NCI-H2107 (cell line): ENCODE data around the gene FGF14.

Experiments used
- DNase-seq: peaks from one replicate; lab custom pipeline; 2025; lab: John Stamatoyannopoulos, UW

Gene FGF14

GRCh38 chr13:102310691-102311418 lies 91.0 kb downstream of the FGF14 start:
- no peak for DNase-seq

GRCh38 chr13:102309110-102309509 lies 92.7 kb downstream of the FGF14 start:
- peak; percentile 3 for DNase-seq

DNA sequence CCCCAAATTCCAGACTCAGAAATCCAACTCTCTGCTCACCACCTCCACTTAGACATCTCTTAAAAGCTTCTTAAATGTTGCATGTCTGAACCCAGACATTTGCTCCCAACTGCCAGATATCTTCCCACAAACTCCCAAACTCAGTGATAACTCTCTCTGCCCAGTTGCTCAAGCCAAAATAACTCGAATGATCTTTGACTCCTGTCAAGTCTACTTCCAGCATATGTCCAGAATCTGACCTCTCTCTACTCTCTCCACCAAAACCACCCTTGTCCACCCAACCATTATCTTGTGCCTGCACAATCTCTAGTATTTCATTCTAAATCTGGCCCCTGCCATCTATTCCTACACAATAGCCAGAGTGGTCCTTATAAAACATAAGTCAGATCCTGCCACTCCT lies 99.3 kb downstream of the FGF14 start:
- DNase-seq, result no peak

DNA sequence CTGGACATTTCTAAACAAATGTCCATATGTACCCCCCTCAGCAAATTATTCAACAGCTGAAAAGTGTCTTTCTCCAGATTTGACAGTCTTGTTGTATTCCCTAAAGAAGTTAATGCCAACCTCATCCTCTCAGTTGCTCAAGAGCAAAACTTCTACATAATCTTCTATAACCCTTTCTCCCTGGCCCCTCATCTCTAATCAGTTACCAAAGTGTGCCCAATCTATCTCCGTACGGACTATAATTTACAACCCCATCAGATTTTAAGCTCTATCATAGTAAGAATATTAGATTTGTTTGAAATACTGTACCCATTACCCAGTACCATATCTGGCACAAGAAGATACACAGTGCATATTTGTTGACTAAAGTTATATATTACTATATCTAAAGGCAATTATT lies 101.5 kb downstream of the FGF14 start:
- no peak for DNase-seq

GRCh38 chr13:102299366-102299765 lies 102.5 kb downstream of the FGF14 start:
- DNase-seq, result no peak

GRCh38 chr13:102298051-102298450 lies 103.8 kb downstream of the FGF14 start:
- no peak for DNase-seq

DNA sequence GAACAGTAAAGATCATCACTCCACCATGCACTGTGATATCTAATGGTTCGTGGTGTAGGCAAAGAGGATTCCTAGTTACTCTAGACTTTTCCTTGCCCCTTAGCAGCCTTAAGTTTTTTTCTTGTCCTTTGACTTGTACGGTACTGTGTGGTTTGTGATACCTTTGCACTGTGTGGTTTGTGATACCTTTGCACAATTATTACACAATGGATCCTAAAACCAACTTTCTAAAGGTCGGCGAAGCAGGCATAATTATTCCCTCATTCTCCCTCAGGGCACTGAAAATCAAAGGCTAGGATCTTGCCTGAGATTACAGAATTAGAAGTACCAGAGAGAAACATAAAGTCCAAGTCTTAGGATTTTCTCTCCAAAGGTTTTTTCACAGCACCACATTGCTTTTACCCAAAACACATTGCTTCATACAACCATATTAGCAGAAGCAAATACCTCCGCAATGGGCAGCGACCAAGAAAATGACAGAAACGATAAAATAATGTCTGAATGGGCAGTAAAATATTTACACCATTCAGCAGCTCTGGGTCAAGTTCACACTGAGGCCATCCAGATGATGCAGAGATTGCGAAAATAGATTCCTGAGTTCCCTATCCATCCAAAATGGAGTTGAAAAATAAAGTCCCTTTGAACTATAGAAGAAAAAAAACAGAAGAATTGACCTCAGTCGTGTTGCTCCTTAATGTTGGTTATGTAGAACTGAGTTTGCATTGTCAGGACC lies 106.4 kb downstream of the FGF14 start:
- DNase-seq, result no peak

DNA sequence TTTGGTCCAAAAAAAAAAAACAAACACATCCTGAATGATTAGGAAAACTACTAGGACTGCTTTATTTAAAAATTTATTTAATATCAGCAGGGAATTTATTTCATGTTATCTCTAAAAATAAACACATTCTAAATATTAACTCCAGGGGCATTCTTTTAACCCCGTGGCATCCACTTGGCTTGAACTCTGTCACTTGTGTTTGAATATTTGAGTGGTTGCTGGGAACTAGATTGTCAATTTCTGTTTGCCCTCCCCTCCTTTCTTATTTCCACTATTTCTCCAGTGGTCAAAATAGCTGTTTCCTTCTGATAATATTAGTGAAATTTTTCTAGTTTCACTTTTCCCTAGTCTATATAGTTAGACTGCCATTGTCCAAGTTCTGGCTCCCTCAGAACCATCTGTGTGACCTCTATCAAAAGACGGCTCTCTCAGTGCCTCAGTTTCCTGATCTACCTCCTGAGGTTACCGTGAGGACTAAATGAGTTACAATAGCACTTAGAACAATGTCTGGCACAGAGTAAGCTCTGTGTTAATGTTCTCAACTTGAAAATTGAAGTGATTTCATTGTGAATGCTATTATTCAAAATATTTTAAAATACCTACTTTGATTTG lies 107.3 kb downstream of the FGF14 start:
- no peak for DNase-seq

GRCh38 chr13:102293723-102294122 lies 108.1 kb downstream of the FGF14 start:
- DNase-seq, result no peak

DNA sequence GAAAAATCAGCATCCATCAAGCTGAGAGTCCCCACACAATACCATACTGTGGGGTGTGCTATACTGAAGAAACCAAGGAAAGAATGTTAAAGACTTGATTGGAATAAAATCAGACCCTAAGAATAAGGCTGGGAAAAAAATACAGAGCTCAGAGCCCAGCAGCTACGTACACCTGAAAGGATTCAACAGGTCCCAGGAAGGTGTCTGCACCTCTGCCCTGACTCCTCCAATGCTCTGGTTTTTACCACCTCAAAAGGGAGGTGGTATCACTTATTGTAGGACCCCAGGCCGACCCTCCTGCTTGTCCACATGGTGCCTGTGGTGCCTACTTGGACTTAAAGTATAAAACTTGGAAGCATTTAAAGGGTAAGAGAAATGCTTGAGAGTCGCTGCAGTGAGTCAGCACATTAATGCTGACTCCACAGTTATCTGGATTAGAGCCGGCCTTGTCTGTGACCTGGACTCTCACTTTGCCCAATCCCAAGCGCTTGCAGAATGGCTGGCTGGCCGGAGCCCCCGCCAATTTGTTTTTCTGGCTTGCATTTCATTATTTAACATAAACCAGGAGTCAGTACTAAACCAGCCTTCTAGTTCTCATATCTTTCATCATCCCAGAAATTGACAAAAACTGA lies 110.1 kb downstream of the FGF14 start:
- no peak for DNase-seq

DNA sequence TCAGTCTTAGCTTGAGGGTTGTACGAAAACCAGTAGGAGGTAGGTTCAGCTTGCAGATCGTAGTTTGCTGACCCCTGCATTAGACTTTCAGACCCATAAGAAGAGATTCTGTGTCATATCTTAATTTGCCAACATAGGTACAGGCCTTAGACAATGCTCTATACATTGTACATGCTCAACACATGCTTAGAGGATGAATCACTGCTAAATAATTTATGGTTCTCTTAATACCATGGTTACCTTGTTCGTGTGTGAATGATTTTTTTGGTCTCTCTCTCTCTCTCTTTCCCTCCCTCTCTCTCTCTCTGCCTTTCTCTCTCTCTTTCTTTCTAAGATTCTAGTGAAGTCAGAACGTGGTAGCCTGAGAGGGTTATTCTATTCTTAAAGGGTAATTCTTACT lies 112.2 kb downstream of the FGF14 start:
- no peak for DNase-seq

DNA sequence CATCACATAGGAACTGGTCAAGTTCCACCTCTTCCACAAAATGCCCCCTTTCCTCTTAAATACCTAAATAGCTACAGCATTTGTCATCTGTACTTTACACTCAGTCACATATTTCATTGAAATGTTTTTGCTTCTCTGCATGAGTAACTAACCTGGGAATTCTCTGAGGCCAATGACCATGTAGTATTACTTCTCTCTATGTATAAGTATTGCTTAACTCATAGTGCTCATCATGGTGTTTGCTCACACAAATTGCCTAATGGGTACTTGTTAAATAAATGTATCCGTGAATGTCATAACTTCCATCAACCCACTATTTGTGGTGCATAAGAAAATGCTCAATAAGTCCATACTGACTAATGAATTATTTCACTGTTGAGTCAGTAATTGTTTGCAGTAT lies 115.5 kb downstream of the FGF14 start:
- DNase-seq, result no peak

DNA sequence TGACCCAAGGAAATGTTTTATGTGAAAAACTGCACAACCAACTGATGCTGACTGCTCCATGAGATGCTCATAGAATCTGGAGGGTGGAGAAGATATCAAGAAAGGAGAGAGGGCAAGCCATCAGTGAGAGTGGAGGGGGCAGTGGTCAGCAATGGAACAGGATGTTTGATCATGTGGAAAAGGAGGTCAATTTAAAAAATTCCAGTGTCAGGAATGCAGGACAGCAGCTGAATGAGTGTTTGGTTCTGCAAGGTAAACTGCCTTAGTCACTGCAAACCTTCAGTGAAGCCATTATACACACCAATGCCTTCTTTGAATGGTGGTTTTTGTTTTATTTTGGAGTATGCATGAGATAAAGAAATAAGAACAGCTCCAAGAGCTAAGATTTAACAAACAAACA lies 121.5 kb downstream of the FGF14 start:
- no peak for DNase-seq

DNA sequence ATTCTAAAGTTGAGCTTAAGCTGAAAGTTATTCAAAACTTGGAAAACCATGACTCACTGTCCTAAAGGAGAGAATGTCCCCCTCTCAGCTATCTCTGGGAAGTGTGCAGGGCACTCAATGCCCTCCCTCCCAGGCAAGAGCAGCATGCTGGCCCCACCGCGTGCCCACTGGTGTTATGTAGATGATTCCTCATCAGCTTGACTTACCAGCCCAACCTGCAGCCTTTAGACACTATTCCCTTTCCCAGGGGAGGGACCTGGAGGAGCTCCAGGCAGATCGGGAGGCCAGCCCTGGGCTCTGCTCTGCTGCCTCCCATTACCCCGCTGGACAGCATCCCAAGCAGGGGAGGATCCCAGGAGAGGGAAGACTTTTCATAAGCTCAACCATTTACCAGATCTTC lies 124.6 kb downstream of the FGF14 start:
- DNase-seq, result no peak

DNA sequence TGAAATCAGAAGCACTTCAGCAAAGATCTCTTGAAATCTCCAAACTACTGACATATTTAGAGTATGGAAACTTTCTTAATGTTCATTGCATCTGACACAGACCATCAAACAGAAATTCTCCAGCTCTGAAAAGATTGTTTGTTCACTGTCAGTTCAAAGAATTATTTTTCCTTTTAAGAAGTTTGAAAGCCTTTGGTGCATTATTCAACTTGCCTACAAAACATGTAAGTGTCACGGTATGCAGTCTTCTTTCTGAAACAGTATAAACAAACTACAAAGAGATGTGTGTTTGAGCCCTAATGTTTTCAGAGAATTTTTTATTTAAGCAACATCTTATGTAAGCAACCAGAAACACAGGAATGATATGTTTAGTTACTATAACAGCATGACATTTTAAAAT lies 125.4 kb downstream of the FGF14 start:
- DNase-seq, result no peak

DNA sequence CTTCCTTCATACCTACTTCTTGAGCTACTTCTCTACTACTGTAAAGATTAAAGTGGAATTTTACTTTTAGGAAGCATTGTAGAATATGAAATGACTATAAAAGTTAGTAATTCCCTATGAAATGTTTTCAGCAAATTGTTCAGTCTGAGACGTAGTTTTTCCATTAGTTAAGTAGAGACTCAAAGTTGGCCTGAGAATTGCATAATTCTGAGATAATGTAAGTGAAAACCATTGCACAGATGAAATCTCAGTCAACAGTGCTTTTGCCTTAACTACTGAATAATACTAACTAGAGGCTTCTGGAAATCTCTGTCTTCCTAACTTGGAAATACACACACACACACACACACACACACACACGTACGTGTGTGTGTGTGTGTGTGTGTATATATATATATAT lies 125.9 kb downstream of the FGF14 start:
- no peak for DNase-seq

GRCh38 chr13:102273111-102273510 lies 128.7 kb downstream of the FGF14 start:
- no peak for DNase-seq

DNA sequence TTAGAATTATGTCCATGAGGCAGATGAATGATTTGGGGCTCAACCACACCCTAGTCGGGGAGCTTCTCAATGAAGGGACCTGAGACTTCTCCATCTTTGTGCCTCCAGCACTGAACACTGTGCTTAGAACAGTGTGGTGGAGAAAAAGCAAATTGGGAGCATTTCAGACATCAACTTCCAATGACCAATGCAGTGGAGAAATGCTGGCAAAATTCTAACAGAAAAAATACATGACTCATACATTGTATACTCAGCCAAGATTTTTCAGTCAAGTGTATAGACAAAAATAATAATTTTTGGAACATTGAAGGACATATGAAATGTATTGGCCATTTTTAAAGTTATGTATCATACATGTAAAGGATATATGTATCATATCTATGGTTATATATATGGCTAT lies 134.7 kb downstream of the FGF14 start:
- no peak for DNase-seq

DNA sequence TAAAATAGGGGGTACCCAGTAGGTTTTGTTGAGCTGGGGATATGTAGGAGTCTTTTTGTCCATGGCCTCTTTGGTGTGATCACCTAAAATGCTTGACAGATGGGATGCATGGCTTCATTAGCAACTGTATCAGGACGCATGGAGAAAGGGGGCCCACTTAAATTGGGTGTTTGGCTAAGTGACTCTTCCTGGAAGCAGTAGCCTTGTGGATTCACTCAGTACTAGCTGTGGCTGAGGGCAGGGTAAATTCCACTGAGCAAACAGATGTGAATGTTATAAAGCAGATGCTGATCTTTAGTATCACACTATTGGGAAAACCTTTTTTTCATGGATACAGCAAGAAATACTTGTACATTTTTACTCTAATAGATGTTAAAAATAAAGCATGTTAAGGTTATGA lies 140.0 kb downstream of the FGF14 start:
- DNase-seq, result no peak

DNA sequence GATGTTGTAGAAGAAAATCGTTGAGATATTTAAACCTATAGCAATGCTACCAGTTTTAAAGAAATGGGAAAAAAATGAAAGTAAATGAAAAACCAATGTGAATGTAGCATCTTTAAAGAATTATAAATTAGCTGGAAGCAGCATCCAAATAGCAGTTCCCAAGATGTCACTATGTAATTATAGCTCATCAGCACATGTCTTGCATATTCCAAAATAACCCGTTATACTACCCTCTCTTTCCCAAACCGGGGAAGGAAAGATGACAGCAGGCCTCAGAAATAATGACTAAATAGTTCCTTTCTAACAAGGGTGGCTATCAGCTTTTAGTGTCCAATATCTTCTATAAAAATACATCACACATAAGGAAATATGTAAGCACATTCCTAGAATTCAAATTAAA lies 140.5 kb downstream of the FGF14 start:
- no peak for DNase-seq

DNA sequence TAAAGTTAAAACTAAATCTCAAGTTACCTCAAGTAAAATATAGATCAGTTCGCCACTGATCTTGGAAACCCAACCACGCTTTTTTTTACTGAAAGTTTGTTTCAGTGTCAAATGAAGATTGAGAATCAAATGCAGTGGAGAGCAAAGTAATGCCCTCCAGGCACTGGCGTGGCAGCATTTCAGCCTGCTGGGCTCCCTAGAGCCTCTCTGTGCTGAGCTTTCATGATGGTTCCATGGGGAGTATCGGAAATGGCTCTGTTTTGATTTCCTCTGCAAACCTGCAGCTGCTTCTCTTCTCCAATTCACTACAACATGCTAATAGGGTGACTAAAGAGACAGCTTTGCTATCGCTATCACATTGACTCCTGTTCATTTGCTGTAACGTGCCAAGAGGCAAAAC lies 141.6 kb downstream of the FGF14 start:
- no peak for DNase-seq

GRCh38 chr13:102255409-102255808 lies 146.4 kb downstream of the FGF14 start:
- DNase-seq, result no peak

DNA sequence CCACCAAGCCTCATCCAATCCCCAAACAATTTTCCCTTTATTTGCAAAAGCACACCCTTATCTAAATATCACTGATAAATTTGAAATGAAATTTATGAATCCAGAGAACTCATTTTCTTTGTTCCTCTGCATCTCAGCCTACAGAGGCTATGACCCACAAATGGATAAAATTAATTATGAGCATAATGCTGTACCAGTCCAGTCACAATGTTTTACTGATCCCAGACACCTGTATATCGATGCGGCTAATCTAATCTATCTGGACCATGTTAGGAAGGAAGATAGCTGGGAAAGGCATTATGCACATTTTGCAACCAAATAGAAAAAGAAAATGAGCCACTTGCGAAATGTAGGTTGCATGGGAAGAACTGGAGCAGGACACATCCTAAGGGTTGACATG lies 150.0 kb downstream of the FGF14 start:
- DNase-seq, result no peak
